Activated T-cell treated with anti-CD3 and anti-CD28 coated beads, Interleukin-2, amount 50 U/mL, for 48 hours (primary cell): ENCODE data around the gene PTX4.
"Not testable (repeated sequence)": the region's sequence is repeated elsewhere in the genome, so short reads cannot be mapped to it uniquely, and the experiment has no call there.

Experiments used
- DNase-seq, 2 experiments: peaks; one replicate each; pipeline ENCODE4 v3.0.0-alpha.2; 2020

PTX4 gene

GRCh38 chr16:1441391-1441829 is 47.3 kb downstream of the PTX4 start:
- no peak for DNase-seq

DNA sequence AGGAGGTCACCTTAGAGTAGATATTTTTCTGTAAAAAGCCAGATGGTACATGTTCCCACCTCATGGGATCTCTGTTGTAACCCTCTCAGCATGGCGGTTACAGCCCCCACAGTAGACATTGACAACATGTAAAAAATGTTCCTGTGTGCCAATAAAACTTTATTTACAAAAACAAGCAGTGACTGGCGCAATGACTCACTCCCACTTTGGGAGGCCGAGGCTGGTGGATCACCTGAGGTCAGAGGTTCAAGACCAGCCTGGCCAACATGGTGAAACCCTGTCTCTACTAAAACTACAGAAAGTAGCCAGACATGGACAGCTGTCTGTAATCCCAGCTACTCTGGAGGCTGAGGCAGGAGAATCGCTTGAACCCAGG is 49.1 kb downstream of the PTX4 start:
- not testable (repeated sequence) for DNase-seq

GRCh38 chr16:1439058-1439698 is 49.6 kb downstream of the PTX4 start:
- DNase-seq, result no peak

DNA sequence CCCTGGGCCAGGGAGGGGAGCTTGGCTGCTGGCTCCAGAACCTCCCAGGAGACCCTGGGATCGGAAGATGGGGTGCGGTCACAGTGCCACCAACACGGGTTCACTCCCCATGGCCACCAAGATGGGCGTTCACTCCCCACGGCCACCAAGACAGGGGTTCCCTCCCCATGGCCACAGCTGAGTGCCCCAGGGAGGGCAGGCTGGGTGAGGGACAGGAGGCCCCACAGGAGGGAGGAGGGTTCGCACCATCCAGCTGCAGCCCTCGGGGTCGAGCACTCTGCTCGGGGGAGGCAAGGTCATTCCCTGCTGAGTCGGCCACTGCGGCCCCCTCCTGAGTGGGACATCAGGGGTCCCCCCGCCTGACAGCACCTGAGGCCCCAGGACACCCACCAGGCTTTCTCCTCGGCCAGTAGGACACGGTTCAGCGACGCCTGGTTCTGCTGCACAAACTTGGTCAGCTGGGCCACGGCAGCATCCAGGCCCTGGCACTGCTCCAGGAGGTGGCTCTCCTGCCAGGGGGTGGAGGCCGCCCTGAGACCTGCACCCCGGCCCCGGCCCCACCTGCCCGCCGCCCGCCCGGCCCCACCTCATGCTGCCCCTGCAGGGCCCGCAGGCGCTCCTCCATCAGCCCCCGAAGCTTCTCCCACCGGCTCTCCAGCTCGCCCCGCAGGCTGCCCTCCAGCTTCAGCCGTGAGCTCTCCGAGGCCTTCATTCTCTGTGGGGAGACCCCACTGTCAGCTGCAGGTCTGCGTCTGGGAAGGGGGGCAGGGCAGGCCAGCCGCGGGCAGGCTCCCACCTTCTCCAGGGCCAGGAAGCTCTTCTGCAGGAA is 50.3 kb downstream of the PTX4 start:
- DNase-seq, result no peak

- DNase-seq, result no peak
These were observed 51.1 kb downstream of the PTX4 start for GRCh38 chr16:1437606-1438005.

DNA sequence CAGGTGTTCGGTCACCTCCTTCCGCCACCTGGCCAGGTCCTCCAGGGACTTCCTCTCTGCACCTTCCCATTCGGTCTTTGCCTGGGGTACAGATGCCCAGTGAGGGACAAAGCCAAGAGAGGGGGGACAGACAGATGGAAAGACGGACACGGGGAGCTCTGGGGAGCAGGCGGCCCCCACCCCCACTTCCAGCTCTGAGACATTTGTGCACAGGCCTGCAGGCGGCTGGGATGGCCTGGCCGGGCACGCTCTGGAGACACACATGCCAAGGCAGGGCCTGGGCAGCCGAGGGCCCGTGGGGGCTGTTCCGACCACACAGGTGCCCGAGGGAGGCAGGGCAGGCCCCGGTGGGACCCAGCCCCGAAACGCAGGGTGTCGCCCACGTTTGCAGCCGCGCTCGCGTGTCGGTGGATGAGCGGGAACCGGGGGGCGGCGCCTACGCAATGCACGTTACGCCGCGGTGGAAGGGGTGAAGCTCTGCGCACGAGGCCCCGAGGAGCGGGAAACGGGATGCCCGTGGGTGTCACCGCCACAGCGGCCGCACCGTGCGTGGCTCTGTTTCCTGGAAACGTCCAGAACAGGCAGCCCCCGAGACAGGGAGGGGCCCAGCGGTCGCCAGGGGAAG is 51.9 kb downstream of the PTX4 start:
- DNase-seq, result no peak

GRCh38 chr16:1435921-1436697 is 52.6 kb downstream of the PTX4 start:
- DNase-seq, result no peak
